Choroid plexus epithelial cell (primary cell): ENCODE measurements around the gene BPGM.
"Not testable (repeated sequence)": the region's sequence is repeated elsewhere in the genome, so short reads cannot be mapped to it uniquely, and the experiment has no call there.

Experiments
- DNase-seq: peaks from one replicate; pipeline ENCODE4 v3.0.0-alpha.2; 2010; ENCODE audit warnings: low read depth
- H3K4me3 ChIP-seq: 2 replicates; pipeline ENCODE4 v1.5.1; 2011; ENCODE audit warnings: low read depth, mild to moderate bottlenecking, control low read depth, low read length, moderate library complexity
- CTCF ChIP-seq: conservative IDR thresholded peaks from 2 replicates; pipeline ENCODE4 v1.5.1; 2011; ENCODE audit warnings: low read depth, mild to moderate bottlenecking, control low read depth, inconsistent platforms, low read length, moderate library complexity

Gene BPGM

DNA sequence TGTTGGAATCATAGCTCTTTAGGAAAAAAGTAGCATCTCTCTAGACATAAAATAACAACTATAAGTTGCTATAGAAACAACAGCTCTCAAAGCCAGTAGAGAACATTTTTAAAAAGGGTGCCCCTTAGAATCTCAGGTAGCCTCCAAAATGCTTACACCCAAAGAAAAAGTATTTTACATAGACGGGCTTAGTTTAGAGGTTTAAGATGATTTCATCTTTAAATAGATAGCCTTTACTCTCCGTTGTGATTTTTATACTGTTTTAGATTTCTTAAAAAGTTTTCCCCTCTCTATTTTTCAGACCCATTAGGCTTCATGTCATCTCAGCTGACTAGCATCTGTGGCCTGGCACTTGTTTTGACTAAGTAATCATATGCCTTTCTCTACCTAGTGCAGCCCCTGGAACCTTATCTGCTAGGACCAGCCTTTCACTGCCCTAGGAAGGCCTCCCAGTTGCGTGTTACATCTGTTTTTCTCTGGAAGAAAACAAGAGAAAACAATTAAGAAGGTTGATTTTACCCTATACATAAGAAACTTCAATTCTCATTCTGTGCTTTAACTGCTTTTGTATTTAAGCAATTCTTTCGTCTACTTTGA, 6.9 kb upstream of the BPGM start:
- H3K4me3 ChIP-seq = no peak overlapping the region
- DNase-seq = no peak
- no peak for TF ChIP-seq CTCF

- no peak for DNase-seq
- H3K4me3 ChIP-seq = no peak overlapping the region
- no peak for TF ChIP-seq CTCF
Observed at GRCh38 chr7:134640842-134641715, 5.6 kb upstream of the BPGM start.

DNA sequence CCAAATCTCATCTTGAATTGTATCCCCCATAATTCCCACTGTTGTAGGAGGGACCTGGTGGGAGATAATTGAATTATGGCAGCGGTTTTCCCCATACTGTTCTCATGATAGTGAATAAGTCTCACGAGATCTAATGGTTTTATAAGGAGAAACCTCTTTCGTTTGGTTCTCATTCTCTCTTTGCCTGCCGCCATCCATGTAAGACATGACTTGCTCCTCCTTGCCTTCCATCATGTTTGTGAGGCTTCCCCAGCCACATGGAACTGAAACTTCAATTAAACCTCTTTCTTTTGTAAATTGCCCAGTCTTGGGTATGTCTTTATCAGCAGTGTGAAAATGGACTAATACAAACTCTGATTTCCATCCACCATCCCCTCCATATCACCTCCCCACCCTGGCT, 4.7 kb upstream of the BPGM start:
- DNase-seq, H3K4me3 ChIP-seq: not testable (repeated sequence)

- no peak for TF ChIP-seq CTCF
- DNase-seq = no peak
- H3K4me3 ChIP-seq = no peak overlapping the region
Observed at GRCh38 chr7:134643131-134643530, 3.5 kb upstream of the BPGM start.

GRCh38 chr7:134645478-134645877, 1.2 kb upstream of the BPGM start:
- DNase-seq = no peak
- H3K4me3 ChIP-seq = peak overlapping the region; percentile 72
- TF ChIP-seq CTCF = no peak

DNA sequence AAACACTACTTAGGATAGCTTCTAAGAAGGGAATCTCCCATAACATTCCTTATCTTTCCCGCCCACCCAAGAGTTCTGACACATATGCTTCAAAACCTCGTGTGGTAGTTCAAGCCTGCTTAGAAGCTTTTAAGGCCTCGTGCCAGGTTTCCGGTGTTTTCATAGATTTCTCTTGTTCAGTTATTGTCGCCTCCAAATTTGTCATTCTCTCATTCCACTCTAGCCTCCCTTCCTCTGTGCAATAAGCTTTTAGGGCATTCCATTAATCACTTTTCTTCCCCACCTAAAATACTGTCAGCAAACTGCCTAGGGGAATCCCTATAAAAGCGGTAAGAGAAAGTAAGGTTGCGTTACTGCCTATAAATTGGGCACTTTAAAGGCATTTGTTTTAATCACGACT, 718 bp upstream of the BPGM start:
- peak; percentile 57 for DNase-seq
- no peak for TF ChIP-seq CTCF
- H3K4me3 ChIP-seq = peak overlapping the region; percentile 72

DNA sequence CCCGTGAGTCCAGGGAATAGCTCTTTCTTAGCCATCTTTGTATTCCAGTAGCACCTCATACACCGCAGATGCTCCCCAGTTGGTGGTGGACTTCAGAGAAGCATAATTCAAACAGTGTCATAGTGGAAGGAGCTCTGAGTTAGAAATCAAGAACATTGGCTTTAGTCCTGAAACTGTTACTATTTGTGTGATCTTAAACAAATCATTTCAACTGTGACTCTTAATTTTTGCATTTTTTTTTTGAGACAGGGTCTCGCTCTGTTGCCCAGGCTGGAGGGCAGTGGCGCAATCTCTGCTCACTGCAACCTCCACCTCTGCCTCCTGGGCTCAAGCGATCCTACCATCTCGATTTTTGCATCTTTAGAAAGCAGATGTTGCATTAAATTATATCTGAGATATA, 1.8 kb downstream of the BPGM start:
- no peak for DNase-seq
- H3K4me3 ChIP-seq = no peak overlapping the region
- TF ChIP-seq CTCF = no peak
